Islet of Langerhans (tissue), 1 donor: ENCODE data around the gene EML6.
"Not testable (repeated sequence)": the region's sequence is repeated elsewhere in the genome, so short reads cannot be mapped to it uniquely, and the experiment has no call there.

Source experiments
- FAIRE-seq: peaks from one replicate; lab custom pipeline; 2011; peaks lifted over from hg19 to GRCh38; lab: Jason Lieb, UNC

Gene EML6

GRCh38 chr2:54723131-54723995 is at the start of gene EML6:
EML6 (plus strand) TSS chr2:54723662; CDS start chr2:54725062, 1,400 bp downstream.
- FAIRE-seq = peak; percentile 24

- no peak for FAIRE-seq
Observed at GRCh38 chr2:54675281-54675680, 48.2 kb upstream of the EML6 start.

- no peak for FAIRE-seq
Observed at GRCh38 chr2:54675738-54676137, 47.7 kb upstream of the EML6 start.

GRCh38 chr2:54676656-54677055 is 46.8 kb upstream of the EML6 start:
- no peak for FAIRE-seq

- no peak for FAIRE-seq
Observed at GRCh38 chr2:54677476-54678265, 45.8 kb upstream of the EML6 start.

- FAIRE-seq = no peak
Observed at GRCh38 chr2:54678719-54679118, 44.7 kb upstream of the EML6 start.

- FAIRE-seq = no peak
Observed at GRCh38 chr2:54680397-54681041, 42.9 kb upstream of the EML6 start.

GRCh38 chr2:54681416-54681815 is 42.0 kb upstream of the EML6 start:
- FAIRE-seq = no peak

GRCh38 chr2:54683596-54683995 is 39.9 kb upstream of the EML6 start:
- FAIRE-seq = no peak

- no peak for FAIRE-seq
Observed at GRCh38 chr2:54685263-54685775, 38.1 kb upstream of the EML6 start.

- no peak for FAIRE-seq
Observed at GRCh38 chr2:54687595-54688152, 35.8 kb upstream of the EML6 start.

- FAIRE-seq = no peak
Observed at GRCh38 chr2:54691445-54692135, 31.9 kb upstream of the EML6 start.

GRCh38 chr2:54692556-54692955 is 30.9 kb upstream of the EML6 start:
- FAIRE-seq = no peak

GRCh38 chr2:54695378-54695777 is 28.1 kb upstream of the EML6 start:
- FAIRE-seq = no peak

- FAIRE-seq = no peak
Observed at GRCh38 chr2:54697934-54698333, 25.5 kb upstream of the EML6 start.

- not testable (repeated sequence) for FAIRE-seq
Observed at GRCh38 chr2:54698926-54699325, 24.5 kb upstream of the EML6 start.

GRCh38 chr2:54699665-54700064 is 23.8 kb upstream of the EML6 start:
- no peak for FAIRE-seq

GRCh38 chr2:54701029-54701428 is 22.4 kb upstream of the EML6 start:
- no peak for FAIRE-seq

GRCh38 chr2:54704238-54704637 is 19.2 kb upstream of the EML6 start:
- FAIRE-seq = no peak

- FAIRE-seq = peak; percentile 99
Observed at GRCh38 chr2:54704688-54705605, 18.5 kb upstream of the EML6 start.

- FAIRE-seq = no peak
Observed at GRCh38 chr2:54706622-54707021, 16.8 kb upstream of the EML6 start.
